GDM1 (cell line): ENCODE data around the gene GNAO1.

Experiments used
- DNase-seq: peaks from one replicate; lab custom pipeline; 2025; lab: John Stamatoyannopoulos, UW

The GNAO1 gene

DNA sequence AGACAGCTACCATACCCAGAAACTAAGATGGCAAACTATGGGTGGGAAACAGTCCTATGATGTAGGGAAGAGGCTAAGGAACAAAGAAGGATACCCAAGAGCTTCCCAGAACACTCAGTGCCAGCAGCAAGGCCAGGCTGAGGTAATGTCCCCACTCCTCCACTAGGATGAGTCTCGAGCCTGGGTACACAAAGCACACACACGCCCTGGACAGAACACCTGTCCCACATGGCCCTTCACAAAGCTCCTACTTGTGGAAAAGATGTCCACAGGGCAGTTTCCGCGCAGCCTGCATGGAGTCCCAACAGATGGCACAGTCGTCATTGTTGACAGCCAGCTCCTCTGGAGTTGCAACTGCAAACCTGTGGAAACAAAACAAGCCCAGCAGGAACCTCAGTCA lies 210.2 kb downstream of the GNAO1 start:
- no peak for DNase-seq

DNA sequence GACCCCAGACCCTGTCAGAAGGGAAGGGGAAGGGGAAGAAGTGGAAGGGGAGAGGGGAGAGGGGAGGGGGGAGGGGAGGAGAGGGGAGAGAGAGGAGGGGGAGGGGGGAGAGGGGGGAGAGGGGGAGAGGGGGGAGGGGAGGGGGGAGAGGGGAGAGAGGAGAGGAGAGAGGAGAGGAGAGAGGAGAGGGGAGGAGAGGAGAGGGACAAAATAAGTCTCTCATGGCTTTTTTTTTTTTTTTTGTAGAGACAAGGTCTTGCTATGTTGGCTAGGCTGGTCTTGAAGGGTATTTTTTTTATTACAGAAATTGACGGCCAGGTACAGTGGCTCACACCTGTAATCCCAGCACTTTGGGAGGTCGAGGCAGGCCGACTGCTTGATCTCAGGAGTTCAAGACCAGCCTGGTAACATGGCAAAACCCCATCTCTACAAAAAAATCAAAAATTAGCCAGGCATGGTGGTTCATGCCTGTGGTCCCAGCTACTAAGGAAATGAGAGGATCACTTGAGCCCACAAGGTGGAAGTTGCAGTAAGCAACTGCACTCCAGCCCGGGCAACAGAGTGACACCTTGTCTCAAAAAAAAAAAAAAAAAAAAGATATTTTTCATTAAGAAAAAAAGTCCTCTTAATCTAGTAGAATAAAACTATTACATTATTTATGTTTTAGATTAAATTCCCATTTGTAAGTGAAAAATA lies 214.8 kb downstream of the GNAO1 start:
- DNase-seq, result no peak
